ENCODE measurements around the gene ACBD6.

The ACBD6 gene

GRCh38 chr1:180271272-180272255 lies 230.8 kb downstream of the ACBD6 start:
- Mint-ChIP-seq H3K9me3 (no peaks in the 10 kb centered on the region), H3K4me3 (no peak overlapping the region), H3K4me1 (ENCODE audit: low read depth) (peaks cover 56% of the 10 kb centered on the region), H3K27ac (peak overlapping the region; percentile 75), H3K27me3 (peaks cover under 1% of the 10 kb centered on the region), H3K36me3 (ENCODE audit: low read depth) (peaks cover 36% of the 10 kb centered on the region)
- intact Hi-C loops (cut with micrococcal nuclease), result no loop called here

GRCh38 chr1:180270530-180271271 lies 231.7 kb downstream of the ACBD6 start:
- Mint-ChIP-seq H3K36me3 (ENCODE audit: low read depth) (peaks cover 36% of the 10 kb centered on the region), H3K4me1 (ENCODE audit: low read depth) (peaks cover 52% of the 10 kb centered on the region), H3K27me3 (peaks cover 7% of the 10 kb centered on the region), H3K4me3 (no peak overlapping the region), H3K27ac (peak overlapping the region; percentile 75), H3K9me3 (no peaks in the 10 kb centered on the region)
- intact Hi-C loops (cut with micrococcal nuclease), result no loop called here

DNA sequence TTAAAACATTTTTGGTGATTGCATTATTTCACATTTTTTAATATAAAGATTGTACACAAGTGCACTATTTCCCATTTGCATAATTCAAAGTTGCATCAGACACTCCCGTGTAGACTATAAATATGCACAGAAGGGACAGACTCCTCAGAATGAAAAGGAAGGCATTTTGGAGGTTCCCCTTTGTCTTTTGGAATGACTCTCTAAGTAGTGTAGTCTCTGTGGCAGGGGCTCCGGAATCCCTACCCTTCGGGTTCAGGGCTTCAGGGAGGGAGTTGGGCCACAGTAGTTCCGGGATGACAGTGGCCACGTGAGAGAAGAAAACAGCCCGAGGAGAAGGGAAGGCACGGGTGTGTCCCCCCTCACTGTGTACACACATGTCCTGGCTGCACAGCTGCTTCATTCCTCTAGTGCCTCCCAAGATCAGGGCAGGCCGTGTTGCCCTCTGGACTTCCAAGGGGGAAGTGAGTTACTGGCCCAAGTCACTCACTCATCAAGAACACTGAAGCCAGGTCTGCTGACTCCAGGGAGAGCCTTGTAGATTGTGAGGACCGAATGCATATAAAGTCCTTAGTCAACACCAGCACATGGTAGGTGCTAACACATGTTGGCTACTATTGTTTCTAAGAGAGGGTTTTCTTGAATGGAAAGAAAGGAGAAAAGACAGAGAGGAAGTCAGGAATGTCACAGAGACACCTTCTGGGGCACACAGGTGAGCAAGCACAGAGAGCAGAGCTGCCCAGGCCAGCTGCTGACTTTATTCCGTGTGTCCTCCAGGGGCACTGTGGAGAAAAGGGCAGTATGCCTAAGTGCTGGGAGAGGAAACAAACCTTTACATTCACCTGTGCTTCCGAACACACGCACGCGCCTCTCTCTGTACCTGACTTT lies 232.5 kb downstream of the ACBD6 start:
- no peaks in the 10 kb centered on the region for H3K9me3 Mint-ChIP-seq
- intact Hi-C loops (cut with micrococcal nuclease), result no loop called here
- peaks cover 52% of the 10 kb centered on the region for H3K4me1 Mint-ChIP-seq (ENCODE audit: low read depth)
- H3K27ac Mint-ChIP-seq, result peak overlapping the region; percentile 75
- H3K4me3 Mint-ChIP-seq, result no peak overlapping the region
- H3K27me3 Mint-ChIP-seq, result peaks cover 13% of the 10 kb centered on the region
- H3K36me3 Mint-ChIP-seq (ENCODE audit: low read depth), result peaks cover 30% of the 10 kb centered on the region

DNA sequence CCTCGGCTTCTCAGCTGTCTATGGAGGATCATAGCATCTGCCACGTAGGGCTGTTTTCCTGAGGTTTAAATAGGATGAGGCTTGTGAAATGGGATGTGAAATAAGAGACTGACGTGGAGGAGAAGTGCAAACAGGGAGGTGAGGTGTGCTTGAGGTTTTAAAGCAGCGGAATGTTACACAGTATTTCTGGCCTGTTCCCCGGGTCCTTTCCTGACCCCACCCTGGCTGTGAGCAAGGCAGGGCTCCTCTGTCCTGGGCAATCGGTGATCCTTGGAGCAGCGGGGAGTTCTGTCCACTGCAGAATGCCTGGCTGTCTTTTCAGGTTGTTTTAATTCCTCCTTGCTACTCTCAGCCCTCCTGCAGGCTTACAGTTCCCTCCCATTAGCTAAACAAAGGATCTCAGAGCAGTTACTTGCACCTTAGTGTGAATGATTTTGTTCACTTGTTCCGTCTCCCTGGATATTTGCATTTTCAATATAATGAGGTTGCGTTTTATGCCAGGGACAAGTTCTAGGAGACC lies 233.8 kb downstream of the ACBD6 start:
- Mint-ChIP-seq H3K4me1 (ENCODE audit: low read depth) (peaks cover 54% of the 10 kb centered on the region), H3K27me3 (peaks cover 23% of the 10 kb centered on the region), H3K36me3 (ENCODE audit: low read depth) (peaks cover 18% of the 10 kb centered on the region), H3K27ac (peak overlapping the region; percentile 53), H3K9me3 (no peaks in the 10 kb centered on the region), H3K4me3 (no peak overlapping the region)
- intact Hi-C loops (cut with micrococcal nuclease), result no loop called here

GRCh38 chr1:180267761-180268555 lies 234.4 kb downstream of the ACBD6 start:
- Mint-ChIP-seq H3K27me3 (peaks cover 30% of the 10 kb centered on the region), H3K9me3 (no peaks in the 10 kb centered on the region), H3K4me1 (ENCODE audit: low read depth) (peaks cover 59% of the 10 kb centered on the region), H3K4me3 (no peak overlapping the region), H3K36me3 (ENCODE audit: low read depth) (peaks cover 13% of the 10 kb centered on the region), H3K27ac (peak overlapping the region; percentile 53)
- intact Hi-C loops (cut with micrococcal nuclease), result no loop called here

- Mint-ChIP-seq H3K9me3 (no peaks in the 10 kb centered on the region), H3K4me3 (no peak overlapping the region), H3K27ac (no peak overlapping the region), H3K27me3 (peaks cover 32% of the 10 kb centered on the region), H3K4me1 (ENCODE audit: low read depth) (peaks cover 56% of the 10 kb centered on the region), H3K36me3 (ENCODE audit: low read depth) (peaks cover 6% of the 10 kb centered on the region)
- intact Hi-C loops (cut with micrococcal nuclease), result no loop called here
Observed at GRCh38 chr1:180267211-180267561, 235.2 kb downstream of the ACBD6 start.

DNA sequence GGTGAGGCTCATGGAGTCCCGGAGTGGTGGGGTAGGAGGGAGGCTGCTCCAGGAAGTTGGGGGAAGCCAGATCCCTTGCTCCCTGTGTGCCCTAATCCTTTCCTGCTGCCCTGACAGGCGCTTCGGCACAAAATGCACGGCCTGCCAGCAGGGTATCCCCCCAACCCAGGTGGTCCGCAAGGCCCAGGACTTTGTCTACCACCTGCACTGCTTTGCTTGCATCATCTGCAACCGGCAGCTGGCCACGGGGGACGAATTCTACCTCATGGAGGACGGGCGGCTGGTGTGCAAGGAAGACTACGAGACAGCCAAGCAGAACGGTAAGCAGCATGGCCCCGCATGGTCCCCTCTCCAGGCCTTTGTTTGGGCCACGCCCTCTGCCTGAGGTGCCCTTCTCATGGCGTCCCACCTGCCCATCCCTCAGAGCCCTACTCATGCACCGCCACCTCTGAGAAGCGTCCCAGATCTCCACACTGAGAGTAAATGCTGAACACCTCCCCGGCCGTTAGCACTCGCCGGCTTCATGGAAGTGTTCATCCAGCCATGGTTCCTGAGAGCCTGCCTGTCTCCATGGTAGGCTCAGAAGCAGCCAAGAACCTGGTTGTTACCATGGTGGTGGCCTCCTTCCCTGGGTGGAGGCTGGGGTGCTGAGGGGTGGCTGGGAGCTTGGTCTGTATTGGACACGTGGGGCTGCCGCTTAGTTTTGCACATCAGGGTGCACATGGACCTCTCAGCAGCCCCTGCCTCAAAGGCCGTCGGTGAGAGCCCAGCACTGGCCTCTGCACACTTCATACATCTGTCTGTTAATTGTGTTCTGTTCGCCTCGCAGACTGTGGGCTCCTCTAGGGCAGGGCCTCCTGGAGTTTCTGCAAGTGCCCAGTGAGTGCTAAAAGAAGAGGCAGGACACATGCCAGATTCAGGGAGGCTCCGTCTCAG lies 235.8 kb downstream of the ACBD6 start:
- no peaks in the 10 kb centered on the region for H3K9me3 Mint-ChIP-seq
- no peaks in the 10 kb centered on the region for H3K36me3 Mint-ChIP-seq (ENCODE audit: low read depth)
- peaks cover 32% of the 10 kb centered on the region for H3K27me3 Mint-ChIP-seq
- H3K4me3 Mint-ChIP-seq, result no peak overlapping the region
- H3K4me1 Mint-ChIP-seq (ENCODE audit: low read depth), result peaks cover 50% of the 10 kb centered on the region
- no peak overlapping the region for H3K27ac Mint-ChIP-seq
- intact Hi-C loops (cut with micrococcal nuclease), result no loop called here

DNA sequence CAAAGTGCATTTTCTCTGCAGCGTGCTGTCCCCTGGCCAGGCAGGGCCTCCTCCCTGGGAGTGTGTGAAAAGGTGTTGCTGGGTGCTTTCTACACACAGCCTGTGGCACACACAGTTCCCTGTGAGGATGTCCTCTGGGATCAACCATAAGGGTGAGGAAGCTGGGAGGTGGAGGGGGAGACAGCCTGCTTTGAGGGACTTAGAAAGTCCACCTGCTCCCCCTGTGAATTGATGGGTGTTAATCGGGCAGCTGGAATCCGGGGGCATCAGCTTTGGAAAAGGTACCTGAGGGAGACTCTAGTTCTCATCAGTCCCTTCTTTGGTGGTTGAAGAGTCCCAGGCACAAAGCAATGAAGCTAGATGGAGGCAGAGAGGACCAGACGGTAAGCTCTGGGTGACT lies 236.5 kb downstream of the ACBD6 start:
- Mint-ChIP-seq H3K4me1 (ENCODE audit: low read depth) (peaks cover 43% of the 10 kb centered on the region), H3K4me3 (no peak overlapping the region), H3K9me3 (no peaks in the 10 kb centered on the region), H3K27me3 (peaks cover 38% of the 10 kb centered on the region), H3K36me3 (ENCODE audit: low read depth) (no peaks in the 10 kb centered on the region), H3K27ac (no peak overlapping the region)
- intact Hi-C loops (cut with micrococcal nuclease), result no loop called here

- intact Hi-C loops (cut with micrococcal nuclease), result no loop called here
- Mint-ChIP-seq H3K27me3 (peaks cover 45% of the 10 kb centered on the region), H3K4me1 (ENCODE audit: low read depth) (peaks cover 37% of the 10 kb centered on the region), H3K4me3 (no peak overlapping the region), H3K27ac (peak overlapping the region; percentile 5), H3K36me3 (ENCODE audit: low read depth) (no peaks in the 10 kb centered on the region), H3K9me3 (no peaks in the 10 kb centered on the region)
Observed at GRCh38 chr1:180265201-180265600, 237.2 kb downstream of the ACBD6 start.

DNA sequence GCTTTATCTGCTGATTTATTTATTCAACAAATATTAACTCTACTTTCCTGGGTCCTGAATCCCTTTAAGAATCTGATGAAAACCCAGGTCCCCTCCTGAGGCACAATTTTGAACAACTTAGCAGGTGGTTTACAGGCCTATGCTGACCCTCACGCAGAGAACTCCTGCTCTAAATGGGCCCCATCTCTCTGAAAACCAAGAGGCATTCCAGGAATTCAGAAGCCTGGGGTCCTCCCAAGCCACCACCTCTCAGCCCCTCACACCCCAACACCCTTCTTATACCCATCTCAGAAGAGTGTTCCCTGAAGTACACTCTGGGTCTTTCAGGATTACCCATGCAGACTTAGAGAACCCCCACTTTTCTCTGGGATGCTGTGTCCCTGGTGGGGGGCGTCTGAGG lies 237.8 kb downstream of the ACBD6 start:
- peaks cover 30% of the 10 kb centered on the region for H3K4me1 Mint-ChIP-seq (ENCODE audit: low read depth)
- no peaks in the 10 kb centered on the region for H3K9me3 Mint-ChIP-seq
- H3K27me3 Mint-ChIP-seq, result peaks cover 51% of the 10 kb centered on the region
- no peak overlapping the region for H3K4me3 Mint-ChIP-seq
- peak overlapping the region; percentile 5 for H3K27ac Mint-ChIP-seq
- intact Hi-C loops (cut with micrococcal nuclease), result no loop called here
- no peaks in the 10 kb centered on the region for H3K36me3 Mint-ChIP-seq (ENCODE audit: low read depth)

DNA sequence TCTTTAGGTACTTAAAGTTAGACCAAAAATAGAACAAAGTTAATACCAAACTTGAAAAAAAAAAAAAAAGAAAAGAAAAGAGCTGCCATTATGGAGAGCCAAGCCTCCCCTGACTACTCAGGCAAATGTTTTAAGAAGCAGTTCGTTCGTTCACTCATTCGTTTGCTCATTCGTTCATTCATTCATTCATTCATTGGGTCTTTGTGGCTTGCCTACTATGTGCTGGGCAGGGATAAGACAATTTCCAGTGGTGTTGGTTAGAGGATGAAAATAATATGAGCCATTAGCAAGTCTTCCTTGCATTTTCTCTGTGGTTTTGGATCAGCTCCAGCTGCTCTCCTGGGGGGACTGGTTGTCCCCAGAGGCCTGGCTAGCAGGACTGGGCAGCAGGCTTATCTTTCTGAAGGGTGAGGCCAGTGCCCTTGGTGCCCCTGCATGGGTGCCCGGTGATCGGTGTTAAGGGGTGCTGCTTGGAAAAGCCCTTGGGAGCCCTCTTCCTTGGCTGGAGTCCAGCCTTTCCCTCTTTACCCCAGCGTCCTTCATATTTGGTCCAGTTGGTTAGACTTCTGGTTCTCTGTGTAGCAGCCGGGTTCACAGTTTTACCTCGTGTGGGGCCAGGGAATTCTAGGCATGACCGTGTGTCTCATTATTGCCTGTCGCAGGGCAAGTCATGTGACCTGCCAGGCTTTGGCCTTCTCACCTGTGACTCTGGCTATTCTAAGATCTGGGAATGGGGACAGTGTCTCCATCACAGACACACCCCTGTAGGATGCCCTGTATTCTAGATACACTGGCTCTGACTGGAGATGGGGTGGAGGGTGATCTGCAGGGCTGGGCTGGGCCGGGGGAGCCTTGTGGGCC lies 239.5 kb downstream of the ACBD6 start:
- Mint-ChIP-seq H3K27ac (no peak overlapping the region), H3K36me3 (ENCODE audit: low read depth) (no peaks in the 10 kb centered on the region)
- intact Hi-C loops (cut with micrococcal nuclease), result no loop called here

More for the DNA sequence above, 239.5 kb downstream of the ACBD6 start:
- H3K9me3 Mint-ChIP-seq, result no peaks in the 10 kb centered on the region
- H3K4me1 Mint-ChIP-seq (ENCODE audit: low read depth), result peaks cover 19% of the 10 kb centered on the region
- H3K27me3 Mint-ChIP-seq, result peaks cover 64% of the 10 kb centered on the region
- no peak overlapping the region for H3K4me3 Mint-ChIP-seq
